ENCODE data around the gene HERC4. TPM values are rescaled to one million over a fixed set of nuclear protein-coding genes. Genes with fewer than 3 reads are reported as not detected.

The HERC4 gene, protein sequence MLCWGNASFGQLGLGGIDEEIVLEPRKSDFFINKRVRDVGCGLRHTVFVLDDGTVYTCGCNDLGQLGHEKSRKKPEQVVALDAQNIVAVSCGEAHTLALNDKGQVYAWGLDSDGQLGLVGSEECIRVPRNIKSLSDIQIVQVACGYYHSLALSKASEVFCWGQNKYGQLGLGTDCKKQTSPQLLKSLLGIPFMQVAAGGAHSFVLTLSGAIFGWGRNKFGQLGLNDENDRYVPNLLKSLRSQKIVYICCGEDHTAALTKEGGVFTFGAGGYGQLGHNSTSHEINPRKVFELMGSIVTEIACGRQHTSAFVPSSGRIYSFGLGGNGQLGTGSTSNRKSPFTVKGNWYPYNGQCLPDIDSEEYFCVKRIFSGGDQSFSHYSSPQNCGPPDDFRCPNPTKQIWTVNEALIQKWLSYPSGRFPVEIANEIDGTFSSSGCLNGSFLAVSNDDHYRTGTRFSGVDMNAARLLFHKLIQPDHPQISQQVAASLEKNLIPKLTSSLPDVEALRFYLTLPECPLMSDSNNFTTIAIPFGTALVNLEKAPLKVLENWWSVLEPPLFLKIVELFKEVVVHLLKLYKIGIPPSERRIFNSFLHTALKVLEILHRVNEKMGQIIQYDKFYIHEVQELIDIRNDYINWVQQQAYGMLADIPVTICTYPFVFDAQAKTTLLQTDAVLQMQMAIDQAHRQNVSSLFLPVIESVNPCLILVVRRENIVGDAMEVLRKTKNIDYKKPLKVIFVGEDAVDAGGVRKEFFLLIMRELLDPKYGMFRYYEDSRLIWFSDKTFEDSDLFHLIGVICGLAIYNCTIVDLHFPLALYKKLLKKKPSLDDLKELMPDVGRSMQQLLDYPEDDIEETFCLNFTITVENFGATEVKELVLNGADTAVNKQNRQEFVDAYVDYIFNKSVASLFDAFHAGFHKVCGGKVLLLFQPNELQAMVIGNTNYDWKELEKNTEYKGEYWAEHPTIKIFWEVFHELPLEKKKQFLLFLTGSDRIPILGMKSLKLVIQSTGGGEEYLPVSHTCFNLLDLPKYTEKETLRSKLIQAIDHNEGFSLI
- 24.9 and 28.6 TPM in 2 replicates for total RNA-seq (2014; rRNA removed; shearing (Covaris generic))

DNA sequence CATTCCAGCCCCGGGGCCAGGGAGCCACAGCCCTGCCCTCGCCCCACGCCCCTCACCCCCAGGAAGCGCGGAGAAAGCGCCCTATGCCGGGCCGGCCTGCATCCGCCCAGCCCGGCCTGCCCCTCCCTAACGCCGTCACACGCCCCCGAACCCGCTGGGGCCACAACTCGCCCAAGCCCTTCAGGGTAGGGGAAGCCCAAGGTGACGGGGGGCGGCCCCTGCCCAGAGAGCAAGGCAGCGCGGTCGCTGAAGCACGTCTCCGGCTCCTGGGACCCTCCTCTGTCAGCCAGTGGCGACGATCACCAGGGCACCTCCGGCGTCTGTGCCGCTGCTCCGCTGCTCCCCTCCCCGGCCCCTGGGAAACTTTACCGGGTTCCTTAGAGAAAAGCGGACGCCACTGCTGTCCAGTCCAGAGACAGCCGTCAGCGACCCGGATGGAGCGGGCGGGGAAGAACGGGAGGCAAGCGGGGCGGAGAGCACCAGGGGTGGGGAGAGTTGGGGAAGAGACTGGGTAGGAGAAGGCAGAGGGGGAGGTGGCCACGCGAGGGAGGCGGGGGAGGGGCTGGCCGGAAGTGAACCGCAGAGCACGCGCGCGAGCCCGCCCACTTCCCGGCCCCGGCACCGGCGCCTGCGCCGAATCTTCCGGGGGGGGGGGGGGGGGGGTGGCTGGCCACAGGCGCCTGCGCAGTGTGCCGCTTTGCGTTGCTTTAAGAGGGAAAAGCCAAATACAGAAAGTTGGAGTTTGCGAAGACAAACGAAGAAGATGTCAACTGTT lies at the start of gene HERC4:
TSS of gene HERC4 (minus strand) at position 509 of the 775 bp plus-strand sequence. CDS start 2,175 bp downstream, outside the sequence.
- DNase-seq (ENCODE audit: low spot score), result peak; percentile 90

DNA sequence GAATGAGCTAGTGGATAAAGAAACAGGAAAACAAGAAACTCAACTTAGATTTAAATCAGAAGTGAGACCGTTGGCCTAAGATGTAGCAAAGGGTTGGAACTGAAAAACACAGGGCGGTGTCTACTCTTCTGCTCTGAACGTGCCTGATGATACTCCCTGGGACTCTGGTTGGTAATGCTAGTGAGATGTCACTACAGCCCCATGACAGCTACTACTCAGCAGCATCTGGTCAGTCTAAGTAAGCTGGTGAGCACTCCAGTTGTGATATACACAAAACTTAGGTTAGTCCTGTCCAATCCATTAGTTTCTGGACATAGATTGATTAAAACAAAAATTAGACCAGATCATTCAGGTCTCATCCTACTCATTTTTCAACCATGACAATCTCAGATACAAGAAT lies 49.6 kb upstream of the HERC4 start:
- no peak for DNase-seq (ENCODE audit: low spot score)

DNA sequence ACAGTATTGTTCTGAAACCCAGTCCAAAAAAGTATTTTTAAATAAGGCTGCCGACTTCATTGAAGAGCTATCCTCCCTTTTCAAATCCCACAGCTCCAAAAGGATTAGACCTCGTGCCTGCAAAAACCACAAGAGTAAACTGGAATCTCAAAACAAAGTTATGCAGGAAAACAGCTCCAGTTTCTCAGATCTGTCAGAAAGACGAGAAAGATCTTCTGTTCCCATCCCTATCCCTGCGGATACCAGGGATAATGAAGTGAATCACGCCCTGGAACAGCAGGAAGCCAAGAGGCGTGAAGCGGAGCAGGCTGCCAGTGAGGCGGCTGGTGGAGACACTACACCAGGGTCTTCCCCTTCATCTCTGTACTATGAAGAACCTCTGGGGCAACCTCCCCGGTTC lies 46.8 kb upstream of the HERC4 start:
- no peak for DNase-seq (ENCODE audit: low spot score)

DNA sequence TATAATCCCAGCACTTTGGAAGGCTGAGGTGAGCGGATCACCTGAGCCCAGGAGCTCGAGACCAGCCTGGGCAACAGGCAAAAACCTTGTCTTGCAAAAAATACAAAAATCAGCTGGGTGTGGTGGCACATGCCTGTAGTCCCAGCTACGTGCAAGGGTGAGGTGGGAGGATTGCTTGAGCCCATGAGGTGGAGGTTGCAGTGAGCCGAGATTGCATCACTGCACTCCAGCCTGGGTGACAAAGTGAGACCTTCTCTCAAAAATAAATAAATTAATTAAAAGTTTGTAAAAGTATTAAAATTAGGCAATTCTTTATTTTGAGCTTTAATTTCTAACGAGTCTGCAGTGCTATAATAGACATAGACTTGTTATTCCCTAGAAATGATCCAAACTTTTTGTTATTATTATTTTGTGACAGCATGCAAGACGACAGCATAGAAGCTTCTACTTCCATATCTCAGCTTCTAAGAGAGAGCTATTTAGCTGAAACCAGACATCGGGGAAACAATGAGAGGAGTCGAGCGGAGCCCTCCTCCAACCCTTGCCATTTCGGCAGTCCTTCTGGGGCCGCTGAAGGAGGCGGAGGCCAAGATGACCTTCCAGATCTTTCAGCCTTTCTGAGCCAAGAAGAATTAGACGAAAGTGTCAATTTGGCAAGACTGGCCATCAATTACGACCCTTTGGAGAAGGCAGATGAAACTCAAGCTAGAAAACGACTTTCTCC lies 46.1 kb upstream of the HERC4 start:
- no peak for DNase-seq (ENCODE audit: low spot score)

DNA sequence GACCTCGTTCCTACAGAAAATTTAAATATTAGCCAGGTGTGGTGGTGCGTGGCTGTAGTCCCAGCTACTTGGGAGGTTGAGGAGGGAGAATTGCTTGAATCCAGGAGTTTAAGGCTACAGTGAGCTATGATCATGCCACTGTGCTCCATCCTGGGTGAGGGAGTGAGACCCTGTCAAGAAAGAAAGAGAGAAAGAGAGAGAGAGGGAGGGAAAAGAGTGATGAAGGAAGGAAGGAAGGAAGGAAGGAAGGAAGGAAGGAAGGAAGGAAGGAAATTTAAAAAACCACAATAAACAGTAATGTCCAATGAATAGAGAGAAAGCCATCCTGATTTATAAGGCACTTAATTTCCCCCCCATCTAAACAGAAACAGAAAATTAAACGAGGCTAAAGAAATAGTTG lies 43.6 kb upstream of the HERC4 start:
- DNase-seq (ENCODE audit: low spot score), result no peak

DNA sequence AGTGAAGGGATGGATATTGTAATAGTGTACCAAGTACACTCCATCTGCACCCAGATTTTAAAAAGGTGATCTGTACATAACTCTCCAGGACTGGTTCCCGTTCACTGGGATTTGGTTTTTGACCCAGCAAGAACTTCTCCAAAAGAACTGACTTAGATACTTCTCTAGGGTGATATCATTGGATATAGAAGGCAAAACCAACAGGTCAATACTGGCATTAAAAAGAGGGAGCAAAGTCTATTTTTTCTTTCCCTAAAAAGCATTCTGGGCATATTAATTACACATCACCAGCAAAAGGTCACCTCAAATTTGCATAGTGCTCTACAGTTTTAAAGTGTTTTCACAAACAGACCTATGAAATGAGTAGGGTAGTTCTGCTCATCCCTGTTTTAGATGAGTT lies 37.8 kb upstream of the HERC4 start:
- DNase-seq (ENCODE audit: low spot score), result no peak

DNA sequence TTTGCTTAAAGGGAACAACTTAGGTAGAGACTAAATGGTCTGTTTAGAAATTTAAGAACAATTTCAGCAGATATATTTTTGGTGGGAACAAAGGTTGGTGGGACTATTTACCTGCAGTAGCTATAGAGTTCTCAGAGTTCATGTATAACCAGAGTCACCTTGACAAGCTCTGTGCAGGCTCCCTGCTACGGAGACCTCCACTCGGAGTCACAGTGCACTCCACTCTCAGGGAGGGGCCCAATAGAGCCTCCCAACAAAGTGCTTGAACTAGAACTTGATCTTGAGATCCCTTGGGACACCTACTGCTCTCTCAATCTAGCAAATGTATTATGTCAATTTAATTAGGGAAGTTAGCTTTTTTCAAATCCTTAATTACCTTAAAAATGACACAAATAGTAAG lies 36.5 kb upstream of the HERC4 start:
- no peak for DNase-seq (ENCODE audit: low spot score)

DNA sequence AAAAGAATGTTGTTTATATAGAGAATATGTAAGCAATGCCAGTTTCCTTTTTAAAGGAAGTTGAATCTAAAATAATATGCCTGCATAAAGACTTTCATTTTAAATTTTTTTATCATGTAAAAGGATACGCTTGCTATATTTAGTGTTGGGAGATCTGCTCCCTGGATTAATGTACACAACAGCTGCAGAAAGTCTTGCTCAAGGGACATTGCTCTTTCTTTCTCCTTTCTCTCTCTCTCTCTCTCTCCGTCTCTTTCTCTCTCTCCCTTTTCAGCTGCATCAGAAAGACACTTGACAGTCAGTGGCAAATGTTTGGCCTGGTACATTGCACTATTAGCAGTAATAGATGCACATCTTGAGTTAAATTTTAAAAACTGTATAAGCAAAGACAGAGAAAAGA lies 34.9 kb upstream of the HERC4 start:
- DNase-seq (ENCODE audit: low spot score), result no peak

DNA sequence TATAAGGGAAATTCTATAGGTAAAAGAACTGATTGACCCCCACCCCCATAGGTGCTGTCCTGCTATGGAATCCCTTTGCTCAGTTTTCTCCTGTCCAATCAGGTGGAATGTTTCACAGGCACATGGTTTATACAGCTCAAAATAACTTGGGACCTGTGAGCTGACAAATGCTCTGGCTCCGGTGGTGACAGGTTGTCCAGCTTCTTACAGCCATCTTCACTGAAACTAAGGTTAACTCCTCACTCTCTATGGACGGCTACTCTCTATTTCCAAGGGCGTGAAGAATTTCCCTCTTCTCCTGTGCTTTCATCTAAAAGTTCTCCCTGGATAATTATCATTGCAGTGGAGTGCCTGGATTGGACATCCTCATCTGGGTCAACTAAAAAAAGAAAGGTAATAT lies 34.2 kb upstream of the HERC4 start, which contains the start of gene MYPN:
TSS of gene MYPN (plus strand) at position 158 of the 400 bp plus-strand sequence. CDS start 11,951 bp downstream, outside the sequence.
- DNase-seq (ENCODE audit: low spot score), result no peak

DNA sequence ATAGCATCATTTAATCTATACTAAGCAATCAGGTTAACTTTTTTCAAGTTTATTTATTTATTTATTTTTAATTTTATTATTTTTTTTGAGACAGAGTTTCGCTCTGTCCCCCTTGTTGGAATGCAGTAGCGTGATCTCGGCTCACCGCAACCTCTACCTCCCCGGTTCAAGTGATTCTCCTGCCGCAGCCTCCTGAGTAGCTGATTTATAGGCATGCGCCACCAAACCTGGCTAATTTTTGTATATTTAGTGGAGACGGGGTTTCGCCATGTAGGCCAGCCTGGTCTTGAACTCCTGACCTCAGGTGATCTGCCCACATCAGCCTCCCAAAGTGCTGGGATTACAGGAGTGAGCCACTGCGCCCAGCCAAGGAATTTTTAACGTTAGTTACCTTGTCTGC lies 33.6 kb upstream of the HERC4 start:
- no peak for DNase-seq (ENCODE audit: low spot score)

DNA sequence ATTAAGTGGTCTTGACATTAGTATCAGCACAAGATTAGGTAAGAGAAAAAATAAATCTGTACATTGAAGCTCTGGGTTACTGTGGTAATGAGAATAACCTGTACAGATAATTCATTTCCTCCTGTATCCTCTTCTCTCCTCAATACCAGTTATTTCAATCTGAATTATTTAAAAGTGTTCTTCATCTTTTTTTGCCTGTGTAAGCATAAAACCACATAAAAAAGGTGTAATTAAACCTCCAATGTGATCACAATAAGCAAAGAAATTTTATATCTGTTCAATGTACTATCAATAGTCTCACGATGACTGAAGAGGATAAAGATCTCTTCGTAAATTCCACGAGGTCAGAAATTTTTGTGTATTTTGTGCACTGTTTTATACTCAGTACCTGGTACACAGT lies 33.0 kb upstream of the HERC4 start:
- no peak for DNase-seq (ENCODE audit: low spot score)

DNA sequence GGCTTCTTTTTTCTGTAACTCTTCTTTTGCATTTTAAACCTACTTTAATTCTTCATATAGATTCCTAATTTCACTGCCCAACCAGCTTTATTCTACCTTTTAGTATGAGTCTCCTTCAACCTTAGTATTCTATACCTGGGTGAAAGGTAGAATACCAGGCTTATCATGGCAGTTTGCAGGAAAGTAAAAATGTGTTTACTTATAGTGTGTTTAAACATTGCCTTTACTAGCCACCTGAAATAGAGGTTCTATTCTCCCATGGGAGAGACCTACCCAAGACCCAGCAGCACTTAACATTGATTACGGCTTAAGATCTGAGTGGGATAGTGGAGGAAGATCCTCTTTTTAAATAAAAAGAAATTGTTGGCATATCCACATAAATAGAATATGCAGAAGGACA lies 32.6 kb upstream of the HERC4 start:
- no peak for DNase-seq (ENCODE audit: low spot score)

DNA sequence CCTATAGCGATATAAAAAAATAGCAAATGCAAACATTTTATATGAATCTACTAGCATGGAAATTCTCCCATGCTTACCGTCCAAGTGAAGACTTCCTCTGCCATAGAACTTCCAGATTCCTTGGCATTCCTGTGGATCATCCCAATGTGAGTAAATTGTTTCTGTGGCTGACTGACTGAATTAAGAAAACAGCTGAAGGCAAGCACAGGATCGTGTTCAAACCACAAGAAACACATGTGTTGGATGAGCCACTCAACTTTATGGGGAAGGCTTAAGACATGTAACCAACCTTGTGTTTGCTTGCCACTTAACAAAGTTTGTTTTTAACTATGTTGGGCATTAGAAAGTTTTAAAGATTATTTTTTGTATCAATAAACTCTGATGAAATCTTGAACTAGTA lies 31.6 kb upstream of the HERC4 start:
- DNase-seq (ENCODE audit: low spot score), result peak; percentile 95

DNA sequence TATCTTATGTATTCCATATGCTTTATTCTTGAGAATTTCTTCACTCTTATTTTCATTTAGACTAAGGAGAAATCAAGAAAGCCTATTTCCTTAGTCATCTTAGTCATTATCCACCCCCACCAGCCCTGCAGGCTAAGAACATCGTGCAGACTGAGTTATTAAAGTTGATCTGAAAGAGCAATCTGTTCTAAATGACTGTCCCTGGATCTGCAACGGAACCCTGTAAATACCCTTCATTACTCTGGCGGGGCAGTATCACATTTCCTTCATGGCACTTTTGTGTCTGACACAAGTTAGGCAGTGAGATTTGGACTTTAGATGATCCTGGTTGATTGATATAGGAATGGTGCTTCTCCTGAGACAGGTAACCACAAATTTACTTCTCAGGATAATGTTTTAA lies 30.7 kb upstream of the HERC4 start:
- DNase-seq (ENCODE audit: low spot score), result peak; percentile 61

DNA sequence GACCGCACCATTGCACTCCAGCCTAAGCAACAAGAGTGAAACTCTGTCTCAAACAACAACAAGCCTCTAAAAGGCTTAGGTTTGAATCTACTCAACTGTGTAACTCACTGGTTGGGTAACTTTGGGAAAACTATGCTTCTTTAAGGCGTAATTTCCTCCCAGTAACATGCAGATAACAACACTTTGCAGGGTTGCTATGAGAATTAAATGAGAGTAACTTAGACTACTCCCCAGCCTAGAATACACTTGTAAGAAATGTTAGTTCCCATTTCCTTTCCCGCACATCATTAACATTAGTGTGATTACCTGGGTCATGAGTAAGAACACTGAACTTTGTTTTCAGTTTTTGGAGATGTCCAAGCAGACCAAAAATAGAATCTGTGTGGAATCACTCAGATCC lies 28.8 kb upstream of the HERC4 start:
- DNase-seq (ENCODE audit: low spot score), result no peak

DNA sequence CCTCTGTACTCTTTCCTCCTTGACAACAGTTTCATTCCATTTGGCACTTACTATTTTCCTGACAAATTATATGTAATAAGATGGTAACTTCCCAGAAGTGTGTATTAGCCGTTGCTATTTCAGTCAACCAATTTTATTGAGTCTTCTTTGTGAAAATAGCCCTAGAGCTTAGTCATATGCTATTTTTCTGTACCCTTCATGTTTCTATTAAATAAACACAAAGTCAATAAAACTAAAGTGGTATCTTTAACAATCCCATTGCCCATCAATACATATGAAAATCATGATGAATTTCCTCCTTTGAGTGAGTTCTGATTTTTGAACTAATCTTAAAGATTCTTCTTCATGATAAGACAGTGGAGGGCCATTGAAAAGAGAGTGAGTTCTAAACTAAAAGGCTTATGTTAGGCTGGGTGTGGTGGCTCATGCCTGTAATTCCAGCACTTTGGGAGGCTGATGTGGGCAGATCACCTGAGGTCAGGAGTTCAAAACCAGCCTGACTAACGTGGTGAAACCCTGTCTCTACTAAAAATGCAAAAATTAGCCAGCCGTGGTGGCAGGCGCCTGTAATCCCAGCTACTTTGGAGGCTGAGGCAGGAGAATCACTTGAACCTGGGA lies 28.3 kb upstream of the HERC4 start:
- DNase-seq (ENCODE audit: low spot score), result no peak

DNA sequence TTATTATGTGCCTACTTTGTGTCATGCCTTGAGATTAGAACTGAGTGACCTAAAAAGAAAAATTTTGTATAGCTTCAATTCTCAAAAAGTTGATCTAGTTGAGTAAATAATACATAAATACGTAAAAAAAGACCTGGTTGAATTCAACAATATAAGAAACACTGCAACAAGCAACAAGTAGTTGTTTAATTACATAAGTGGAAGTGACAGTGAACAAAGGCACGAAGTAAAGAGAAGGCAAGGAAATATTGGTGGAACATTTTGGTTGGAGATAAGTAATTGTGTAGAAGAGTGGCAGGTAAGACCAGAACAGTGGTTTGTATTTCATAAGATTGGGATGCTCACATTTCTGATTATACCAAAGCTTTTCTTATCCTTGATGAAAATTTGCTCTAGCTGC lies 26.0 kb upstream of the HERC4 start:
- DNase-seq (ENCODE audit: low spot score), result no peak

DNA sequence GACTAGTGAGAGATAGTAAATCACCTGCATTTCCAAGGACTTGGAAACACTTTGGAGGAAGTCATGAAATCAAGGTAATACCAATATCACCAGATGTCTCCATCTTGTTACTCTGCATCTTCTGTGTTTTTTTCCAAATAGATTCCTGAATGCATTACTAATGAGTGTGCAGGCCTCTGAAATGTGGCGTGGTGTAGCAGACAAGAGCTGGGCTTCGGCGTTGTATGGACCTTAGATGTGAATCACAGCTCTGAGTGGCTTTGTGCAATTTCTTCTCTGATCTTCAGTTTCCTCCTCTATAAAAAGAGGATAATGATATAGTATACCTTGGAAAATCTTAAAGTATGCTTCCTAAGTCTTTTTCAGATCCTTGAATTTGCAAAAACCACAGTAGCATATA lies 24.7 kb upstream of the HERC4 start:
- peak; percentile 30 for DNase-seq (ENCODE audit: low spot score)

DNA sequence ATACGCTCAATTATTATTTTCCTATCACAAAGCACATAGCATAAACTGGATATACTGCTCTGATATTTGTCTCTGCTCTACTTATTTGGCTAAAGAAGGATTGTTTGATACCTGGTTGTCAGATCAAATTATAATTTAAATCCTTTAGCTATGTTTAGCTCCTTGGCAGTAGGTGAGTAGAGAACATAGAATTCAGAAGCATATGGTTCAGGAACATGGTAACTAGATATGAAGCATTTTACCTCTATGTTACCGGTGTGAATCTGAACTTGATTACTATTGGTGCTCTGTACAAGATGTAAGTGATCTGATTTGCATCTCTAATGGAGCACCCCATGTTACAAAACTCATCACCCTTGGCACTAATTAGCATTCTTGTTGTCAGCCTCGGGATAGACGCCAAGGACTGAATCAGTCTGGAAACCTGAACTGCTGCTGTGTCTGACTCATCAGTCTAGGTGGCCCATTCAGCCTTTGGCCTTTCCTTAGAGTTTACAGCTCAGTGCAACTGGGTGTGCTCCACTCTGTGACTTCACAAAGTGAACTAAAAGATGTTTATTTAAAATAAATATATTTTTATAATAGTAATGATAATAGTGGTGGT lies 21.9 kb upstream of the HERC4 start:
- DNase-seq (ENCODE audit: low spot score), result peak; percentile 88

DNA sequence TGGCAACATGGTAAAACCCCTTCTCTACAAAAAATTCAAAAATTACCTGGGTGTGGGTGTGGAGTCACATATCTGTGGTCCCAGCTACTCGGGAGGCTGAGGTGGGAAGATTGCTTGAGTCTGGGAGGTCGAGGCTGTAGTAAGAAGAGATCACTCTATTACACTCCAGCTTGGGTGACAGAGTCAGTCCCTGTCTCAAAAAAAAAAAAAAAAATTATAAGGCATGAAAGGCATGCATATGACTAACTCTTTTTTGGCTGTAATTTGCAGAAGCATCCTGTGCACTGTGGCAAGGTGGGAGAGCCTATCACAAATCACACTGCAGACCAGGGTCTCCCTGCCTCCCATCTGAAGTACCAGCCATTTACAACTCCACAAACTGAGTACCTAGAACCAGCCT lies 20.1 kb upstream of the HERC4 start:
- DNase-seq (ENCODE audit: low spot score), result peak; percentile 42

All from H4 (cell line).